Transverse colon (tissue), 3 donors: ENCODE data around the gene PRKACG.

Source experiments
- CTCF ChIP-seq, 5 experiments: fragments of 200-600 bp in 3 of 5; fragments of 450-650 bp in 2 of 5; sonication (generic) in 3 of 5; IDR thresholded peaks; 1 replicate in 2 of 5; 2 replicates in 3 of 5; pipeline ENCODE4 v1.5.1; 2016 to 2017; ENCODE audit warnings: antibody characterized with exemption in 5 of 5, inconsistent platforms in 3 of 5, mild to moderate bottlenecking in 2 of 5, moderate library complexity in 1 of 5
- POLR2A ChIP-seq: fragments of 450-650 bp; IDR thresholded peaks from one replicate; pipeline ENCODE4 v1.6.1; 2016; ENCODE audit warnings: antibody characterized with exemption, mild to moderate bottlenecking, moderate library complexity

DNA sequence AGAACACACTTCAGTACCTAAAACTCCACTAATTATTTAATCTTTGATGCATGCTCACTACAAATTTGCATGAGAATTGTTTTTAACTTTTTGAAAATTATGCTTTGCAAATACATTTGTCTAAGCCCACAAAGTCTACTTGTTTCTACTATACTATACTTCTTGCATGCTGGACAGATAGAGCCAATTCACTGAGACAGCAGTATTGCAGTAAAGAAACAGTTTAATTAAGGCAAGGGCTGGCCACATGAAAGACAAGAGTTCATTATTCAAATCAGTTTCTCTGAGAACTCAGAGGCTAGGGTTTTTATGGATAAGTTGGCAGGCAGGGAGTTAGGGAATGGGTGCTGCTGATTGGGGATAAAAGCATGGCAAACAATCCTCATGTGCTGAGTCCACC lies 15.6 kb upstream of the PRKACG start:
- no peak for TF ChIP-seq POLR2A
- TF ChIP-seq CTCF (IDR thresholded peaks at IDR 0.05), result no peak
